ENCODE results near the gene RNF222. TPM values are rescaled to one million over a fixed set of nuclear protein-coding genes. Genes with fewer than 3 reads are reported as not detected.

RNF222 gene
- not detected in 2 replicates for total RNA-seq

GRCh38 chr17:8397636-8398035 is at the start of gene RNF222:
RNF222 (minus strand) TSS chr17:8397827; CDS start chr17:8393461, 4,366 bp downstream.

GRCh38 chr17:8435245-8436168 is 37.9 kb upstream of the RNF222 start, which contains the start of gene NDEL1:
NDEL1 (plus strand) TSS chr17:8435884; CDS start chr17:8444272, 8,388 bp downstream.

GRCh38 chr17:8383143-8383822 is 14.3 kb downstream of the RNF222 start, which contains the start of gene RPL26:
RPL26 (minus strand) TSS chr17:8383193; CDS start chr17:8382310, 883 bp downstream.

GRCh38 chr17:8376271-8377067 is 21.2 kb downstream of the RNF222 start, which contains the start of gene KRABD2:
KRABD2 (minus strand) TSS chr17:8376704.

Other genes starting within 250 kb of the RNF222 start
- 45.6 and 51.1 TPM in 2 replicates for gene PER1, start 245.4 kb downstream of the RNF222 start, total RNA-seq
- 6.0 and 10.8 TPM in 2 replicates for gene VAMP2, start 234.9 kb downstream of the RNF222 start, total RNA-seq
- 9.6 and 16.7 TPM in 2 replicates for gene TMEM107, start 221.4 kb downstream of the RNF222 start, total RNA-seq
- 7.0 and 9.7 TPM in 2 replicates for gene BORCS6, start 207.6 kb downstream of the RNF222 start, total RNA-seq
- gene AURKB, start 187.3 kb downstream of the RNF222 start, total RNA-seq, result 0.47 and 0.94 TPM in 2 replicates
- gene CTC1, start 149.8 kb downstream of the RNF222 start, total RNA-seq, result 1.5 and 2.5 TPM in 2 replicates
- 13.9 and 28.4 TPM in 2 replicates for gene PFAS, start 148.5 kb downstream of the RNF222 start, total RNA-seq
- 18.6 and 21.1 TPM in 2 replicates for gene RANGRF, start 109.2 kb downstream of the RNF222 start, total RNA-seq
- gene SLC25A35, start 102.4 kb downstream of the RNF222 start, total RNA-seq, result 0.12 and 1.3 TPM in 2 replicates
- gene ARHGEF15, start 87.6 kb downstream of the RNF222 start, total RNA-seq, result 0.23 and 11.7 TPM in 2 replicates
- not detected in 2 replicates for gene ODF4, start 58.0 kb downstream of the RNF222 start, total RNA-seq
- 3,884 and 6,062 TPM in 2 replicates for gene RPL26, start 14.6 kb downstream of the RNF222 start, total RNA-seq
- gene NDEL1, start 38.1 kb upstream of the RNF222 start, total RNA-seq, result 48.2 and 57.9 TPM in 2 replicates
- gene MYH10, start 232.9 kb upstream of the RNF222 start, total RNA-seq, result 112 and 273 TPM in 2 replicates

All from pericardium fibroblast (primary cell).